Kidney epithelial cell (primary cell): ENCODE measurements around the gene PRKAR2B. TPM values are rescaled to one million over a fixed set of nuclear protein-coding genes. Genes with fewer than 3 reads are reported as not detected.

Experiments
- DNase-seq: peaks from one replicate; pipeline ENCODE4 v3.0.0-alpha.2; 2010; ENCODE audit warnings: low read depth
- H3K27me3 ChIP-seq: 2 replicates; pipeline ENCODE4 v1.6.0; 2011; ENCODE audit warnings: low read length; ENCODE audit not compliant: control insufficient read depth, insufficient read depth
- H3K36me3 ChIP-seq: 2 replicates; pipeline ENCODE4 v1.5.1; 2011; ENCODE audit warnings: low read length; ENCODE audit not compliant: control insufficient read depth, insufficient read depth
- H3K4me3 ChIP-seq: 2 replicates; pipeline ENCODE4 v1.5.1; 2011; ENCODE audit warnings: low read depth, mild to moderate bottlenecking, control low read depth, low read length
- total RNA-seq: library from RNA; depleted of rRNA; stranded (reverse); fragments of >200 nt; gene quantifications from 2 replicates; pipeline ENCODE4 v1.2.3, GENCODE V29; 2015
- TF ChIP-seq, protein P1 (sequence below): IDR thresholded peaks from 2 replicates; pipeline ENCODE4 v1.5.1; 2011; ENCODE audit warnings: mild to moderate bottlenecking, moderate library complexity, low read length, control low read depth, inconsistent platforms; ENCODE audit not compliant: insufficient read depth, poor library complexity, severe bottlenecking

Gene PRKAR2B
- total RNA-seq, 1 donor from 2014 or later: 3.7 TPM

GRCh38 chr7:107029061-107029763, 15.3 kb upstream of the PRKAR2B start:
- Histone ChIP-seq H3K27me3 (no peaks in the 10 kb centered on the region), H3K36me3 (no peaks in the 10 kb centered on the region), H3K4me3 (no peak overlapping the region)
- TF ChIP-seq, protein P1, sequence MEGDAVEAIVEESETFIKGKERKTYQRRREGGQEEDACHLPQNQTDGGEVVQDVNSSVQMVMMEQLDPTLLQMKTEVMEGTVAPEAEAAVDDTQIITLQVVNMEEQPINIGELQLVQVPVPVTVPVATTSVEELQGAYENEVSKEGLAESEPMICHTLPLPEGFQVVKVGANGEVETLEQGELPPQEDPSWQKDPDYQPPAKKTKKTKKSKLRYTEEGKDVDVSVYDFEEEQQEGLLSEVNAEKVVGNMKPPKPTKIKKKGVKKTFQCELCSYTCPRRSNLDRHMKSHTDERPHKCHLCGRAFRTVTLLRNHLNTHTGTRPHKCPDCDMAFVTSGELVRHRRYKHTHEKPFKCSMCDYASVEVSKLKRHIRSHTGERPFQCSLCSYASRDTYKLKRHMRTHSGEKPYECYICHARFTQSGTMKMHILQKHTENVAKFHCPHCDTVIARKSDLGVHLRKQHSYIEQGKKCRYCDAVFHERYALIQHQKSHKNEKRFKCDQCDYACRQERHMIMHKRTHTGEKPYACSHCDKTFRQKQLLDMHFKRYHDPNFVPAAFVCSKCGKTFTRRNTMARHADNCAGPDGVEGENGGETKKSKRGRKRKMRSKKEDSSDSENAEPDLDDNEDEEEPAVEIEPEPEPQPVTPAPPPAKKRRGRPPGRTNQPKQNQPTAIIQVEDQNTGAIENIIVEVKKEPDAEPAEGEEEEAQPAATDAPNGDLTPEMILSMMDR: no peak
- no peak for DNase-seq

DNA sequence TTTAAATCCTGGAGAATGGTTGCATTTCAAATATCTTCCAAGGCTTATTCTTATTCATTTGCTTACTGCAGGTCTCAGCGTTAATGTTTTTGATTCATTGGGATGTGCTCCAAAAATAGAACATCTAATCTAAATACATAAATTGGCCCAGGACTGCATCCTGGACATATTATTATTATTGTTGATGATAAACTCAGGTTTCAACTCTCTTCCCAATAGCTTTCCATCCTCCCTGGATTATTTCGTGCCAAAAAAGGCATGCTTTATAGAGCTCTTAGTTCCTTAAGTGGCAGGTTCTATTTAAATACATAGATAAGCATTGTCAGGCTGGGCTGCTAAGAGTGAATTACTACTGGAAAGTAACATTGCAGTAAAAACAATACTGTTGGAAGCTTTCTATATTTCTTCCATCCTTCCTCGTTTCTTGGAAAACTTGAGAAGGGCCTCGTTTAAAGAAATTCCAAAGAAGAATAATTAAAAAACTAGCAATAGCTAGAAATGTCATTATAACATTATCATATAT, 14.7 kb upstream of the PRKAR2B start:
- TF ChIP-seq, protein P1: no peak
- DNase-seq: no peak
- no peaks in the 10 kb centered on the region for H3K36me3 ChIP-seq
- no peak overlapping the region for H3K4me3 ChIP-seq
- no peaks in the 10 kb centered on the region for H3K27me3 ChIP-seq

DNA sequence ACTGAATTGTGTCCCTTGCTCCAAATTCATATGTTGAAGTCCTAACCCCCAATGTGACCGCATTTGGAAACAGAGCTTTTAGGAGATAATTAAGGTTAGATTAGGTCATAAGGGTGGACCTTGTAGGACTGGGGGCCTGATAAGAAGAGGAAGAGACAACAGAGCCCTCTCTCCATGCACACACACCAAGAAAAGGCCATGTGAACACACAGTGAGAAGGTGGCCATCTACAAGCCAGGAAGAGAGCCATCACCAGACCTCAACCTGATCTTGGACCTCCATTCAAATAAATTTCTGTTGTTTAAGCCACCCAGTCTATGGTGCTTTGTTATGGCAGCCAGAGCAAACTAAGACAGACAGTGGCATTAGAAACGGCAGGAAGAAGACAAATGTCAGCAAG, 12.5 kb upstream of the PRKAR2B start:
- DNase-seq: no peak
- TF ChIP-seq, protein P1: no peak
- Histone ChIP-seq H3K4me3 (no peak overlapping the region), H3K36me3 (no peaks in the 10 kb centered on the region), H3K27me3 (no peaks in the 10 kb centered on the region)

GRCh38 chr7:107032720-107033438, 11.6 kb upstream of the PRKAR2B start:
- Histone ChIP-seq H3K4me3 (no peak overlapping the region), H3K36me3 (no peaks in the 10 kb centered on the region), H3K27me3 (no peaks in the 10 kb centered on the region)
- no peak for DNase-seq
- TF ChIP-seq, protein P1: no peak

GRCh38 chr7:107034553-107034952, 10.0 kb upstream of the PRKAR2B start:
- Histone ChIP-seq H3K4me3 (no peak overlapping the region), H3K36me3 (no peaks in the 10 kb centered on the region), H3K27me3 (no peaks in the 10 kb centered on the region)
- no peak for DNase-seq
- TF ChIP-seq, protein P1: no peak
